ENCODE measurements around the gene PDYN.
A peak's percentile ranks its signal among the peaks of the same experiment; 100 is the strongest.

Gene PDYN

DNA sequence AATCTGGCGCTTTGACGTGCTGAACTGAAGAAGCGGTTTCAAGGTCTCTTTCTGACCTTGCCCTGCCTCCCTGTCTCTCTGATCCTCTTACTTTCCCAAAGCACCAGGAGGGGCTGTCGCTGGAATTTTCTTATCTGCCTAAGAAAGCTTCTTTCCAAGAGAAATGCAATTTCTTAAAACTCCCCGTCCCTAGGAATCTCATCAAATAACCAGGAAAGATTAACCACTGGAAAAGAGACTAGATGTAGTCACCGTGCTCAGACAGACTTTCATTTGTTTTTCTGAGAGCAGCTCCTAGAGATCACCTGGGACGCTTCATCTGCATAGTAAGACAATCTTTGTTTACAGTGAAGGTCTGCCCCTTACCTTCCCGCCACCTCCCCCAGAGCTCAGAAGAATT lies 38.6 kb downstream of the PDYN start:
- Histone ChIP-seq H3K27me3 (ENCODE audit: low read length) (no peaks in the 10 kb centered on the region), H3K79me2 (ENCODE audit: insufficient read depth, low read length) (no peaks in the 10 kb centered on the region), H3K9me2 (replicated peaks; ENCODE audit: insufficient read depth, low read length) (no peaks in the 10 kb centered on the region), H3K9me3 (ENCODE audit: insufficient read depth, low read length) (no peaks in the 10 kb centered on the region), H3K4me2 (ENCODE audit: low read depth, low read length, poor library complexity, severe bottlenecking) (no peak overlapping the region), H3K27ac (ENCODE audit: low read depth, low read length) (peak overlapping the region; percentile 87; the same call in 1 of the 2 replicates), H4K20me1 (ENCODE audit: low read depth, low read length) (no peaks in the 10 kb centered on the region), H3F3A (ENCODE audit: insufficient read depth) (peaks cover 34% of the 10 kb centered on the region), H2AFZ (ENCODE audit: low read depth, low read length, severe bottlenecking) (no peak overlapping the region), H3K4me3 (ENCODE audit: insufficient read depth, low read length, poor library complexity, severe bottlenecking) (no peak overlapping the region), H3K36me3 (ENCODE audit: low read length) (no peaks in the 10 kb centered on the region), H3K9ac (ENCODE audit: low read length) (no peak overlapping the region)
- TF ChIP-seq, protein P1, sequence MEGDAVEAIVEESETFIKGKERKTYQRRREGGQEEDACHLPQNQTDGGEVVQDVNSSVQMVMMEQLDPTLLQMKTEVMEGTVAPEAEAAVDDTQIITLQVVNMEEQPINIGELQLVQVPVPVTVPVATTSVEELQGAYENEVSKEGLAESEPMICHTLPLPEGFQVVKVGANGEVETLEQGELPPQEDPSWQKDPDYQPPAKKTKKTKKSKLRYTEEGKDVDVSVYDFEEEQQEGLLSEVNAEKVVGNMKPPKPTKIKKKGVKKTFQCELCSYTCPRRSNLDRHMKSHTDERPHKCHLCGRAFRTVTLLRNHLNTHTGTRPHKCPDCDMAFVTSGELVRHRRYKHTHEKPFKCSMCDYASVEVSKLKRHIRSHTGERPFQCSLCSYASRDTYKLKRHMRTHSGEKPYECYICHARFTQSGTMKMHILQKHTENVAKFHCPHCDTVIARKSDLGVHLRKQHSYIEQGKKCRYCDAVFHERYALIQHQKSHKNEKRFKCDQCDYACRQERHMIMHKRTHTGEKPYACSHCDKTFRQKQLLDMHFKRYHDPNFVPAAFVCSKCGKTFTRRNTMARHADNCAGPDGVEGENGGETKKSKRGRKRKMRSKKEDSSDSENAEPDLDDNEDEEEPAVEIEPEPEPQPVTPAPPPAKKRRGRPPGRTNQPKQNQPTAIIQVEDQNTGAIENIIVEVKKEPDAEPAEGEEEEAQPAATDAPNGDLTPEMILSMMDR (IDR thresholded peaks at IDR 0.05; ENCODE audit: insufficient read depth, low read length, poor library complexity, severe bottlenecking), result no peak
- TF ChIP-seq EZH2phosphoT487 (conservative IDR thresholded peaks at IDR 0.05; ENCODE audit: low read length), result no peak

DNA sequence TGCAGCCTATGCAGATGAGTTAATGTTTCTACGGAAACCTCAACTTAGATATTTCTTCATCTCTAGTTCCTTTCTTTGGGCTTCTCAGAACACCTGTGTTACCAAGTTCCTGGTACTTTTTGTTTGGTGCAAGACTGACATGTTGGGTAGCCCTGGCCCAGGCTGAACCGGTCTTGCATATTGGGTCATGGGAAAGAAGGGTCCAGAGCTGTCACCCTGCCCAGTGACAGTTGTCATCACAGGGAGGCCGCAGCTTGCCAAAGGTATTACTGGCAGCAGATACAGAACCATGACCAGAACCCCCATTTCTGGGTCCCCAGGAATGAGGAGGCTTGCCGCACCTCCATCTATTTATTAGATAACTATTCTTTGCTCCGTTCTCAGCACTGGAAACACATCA lies 40.2 kb downstream of the PDYN start:
- Histone ChIP-seq H3K4me2 (ENCODE audit: low read depth, low read length, poor library complexity, severe bottlenecking) (peak overlapping the region; percentile 71), H3K27ac (ENCODE audit: low read depth, low read length) (peak overlapping the region; percentile 87), H3K9me2 (replicated peaks; ENCODE audit: insufficient read depth, low read length) (no peaks in the 10 kb centered on the region), H2AFZ (ENCODE audit: low read depth, low read length, severe bottlenecking) (peak overlapping the region; percentile 31), H3K79me2 (ENCODE audit: insufficient read depth, low read length) (no peaks in the 10 kb centered on the region), H3K9ac (ENCODE audit: low read length) (peak overlapping the region; percentile 36), H3K27me3 (ENCODE audit: low read length) (no peaks in the 10 kb centered on the region), H3K9me3 (ENCODE audit: insufficient read depth, low read length) (no peaks in the 10 kb centered on the region), H3K4me3 (ENCODE audit: insufficient read depth, low read length, poor library complexity, severe bottlenecking) (peak overlapping the region; percentile 41), H3K36me3 (ENCODE audit: low read length) (no peaks in the 10 kb centered on the region), H4K20me1 (ENCODE audit: low read depth, low read length) (no peaks in the 10 kb centered on the region), H3F3A (ENCODE audit: insufficient read depth) (peaks cover 34% of the 10 kb centered on the region)
- TF ChIP-seq EZH2phosphoT487 (conservative IDR thresholded peaks at IDR 0.05; ENCODE audit: low read length), result no peak
- TF ChIP-seq, protein P1 (IDR thresholded peaks at IDR 0.05; ENCODE audit: insufficient read depth, low read length, poor library complexity, severe bottlenecking), result no peak

DNA sequence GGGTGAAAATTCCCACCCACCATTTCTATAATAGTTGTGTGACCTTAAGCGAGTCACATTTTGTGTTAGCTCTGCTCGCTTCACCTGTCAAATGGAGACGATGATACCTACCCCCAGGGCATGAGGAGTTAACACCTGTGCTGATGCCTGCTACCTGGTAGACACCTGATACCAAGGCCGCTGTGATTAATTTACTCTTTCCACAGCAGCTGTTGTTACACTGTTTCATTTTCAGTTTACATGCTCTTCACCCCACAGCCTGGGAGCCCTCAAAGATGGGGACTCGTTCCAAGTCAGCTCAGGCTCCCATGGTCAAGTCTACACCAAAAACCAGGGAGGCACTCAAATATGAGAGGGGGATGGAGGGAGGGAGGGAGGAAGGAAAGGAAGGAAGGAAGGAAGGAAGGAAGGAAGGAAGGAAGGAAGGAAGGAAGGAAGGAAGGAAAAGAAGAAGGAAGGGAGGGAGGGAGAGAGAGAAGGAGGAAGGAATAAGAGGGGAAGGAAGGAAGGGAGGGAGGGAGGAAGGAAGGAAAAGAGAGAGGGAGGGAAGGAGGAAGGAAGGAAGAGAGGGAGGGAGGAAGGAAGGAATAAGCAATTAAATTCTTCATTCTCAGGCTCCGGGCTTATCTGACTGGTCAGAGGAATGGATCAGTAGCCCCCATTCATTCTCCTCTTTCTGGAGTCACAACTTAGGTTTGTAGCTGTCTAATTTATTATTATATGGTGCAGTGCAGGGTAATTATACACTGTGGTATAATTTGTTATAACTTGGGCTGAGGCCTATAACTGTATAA lies 40.9 kb downstream of the PDYN start:
- H3K9ac ChIP-seq (ENCODE audit: low read length), result peak overlapping the region; percentile 36
- peak overlapping the region; percentile 87 for H3K27ac ChIP-seq (ENCODE audit: low read depth, low read length)
- H4K20me1 ChIP-seq (ENCODE audit: low read depth, low read length), result no peaks in the 10 kb centered on the region
- H3K4me3 ChIP-seq (ENCODE audit: insufficient read depth, low read length, poor library complexity, severe bottlenecking), result peak overlapping the region; percentile 26
- no peaks in the 10 kb centered on the region for H3K27me3 ChIP-seq (ENCODE audit: low read length)
- H3K9me2 ChIP-seq (replicated peaks; ENCODE audit: insufficient read depth, low read length), result no peaks in the 10 kb centered on the region
- TF ChIP-seq, protein P1 (IDR thresholded peaks at IDR 0.05; ENCODE audit: insufficient read depth, low read length, poor library complexity, severe bottlenecking), result no peak
- no peak for TF ChIP-seq EZH2phosphoT487 (conservative IDR thresholded peaks at IDR 0.05; ENCODE audit: low read length)
- peak overlapping the region; percentile 31 for H2AFZ ChIP-seq (ENCODE audit: low read depth, low read length, severe bottlenecking)
- H3K36me3 ChIP-seq (ENCODE audit: low read length), result no peaks in the 10 kb centered on the region
- no peaks in the 10 kb centered on the region for H3K79me2 ChIP-seq (ENCODE audit: insufficient read depth, low read length)
- no peaks in the 10 kb centered on the region for H3K9me3 ChIP-seq (ENCODE audit: insufficient read depth, low read length)
- peak overlapping the region; percentile 71 for H3K4me2 ChIP-seq (ENCODE audit: low read depth, low read length, poor library complexity, severe bottlenecking)
- peaks cover 34% of the 10 kb centered on the region for H3F3A ChIP-seq (ENCODE audit: insufficient read depth)

Data from SU-DHL-6 (cell line).